ENCODE measurements around the gene ZNF283.

The ZNF283 gene

DNA sequence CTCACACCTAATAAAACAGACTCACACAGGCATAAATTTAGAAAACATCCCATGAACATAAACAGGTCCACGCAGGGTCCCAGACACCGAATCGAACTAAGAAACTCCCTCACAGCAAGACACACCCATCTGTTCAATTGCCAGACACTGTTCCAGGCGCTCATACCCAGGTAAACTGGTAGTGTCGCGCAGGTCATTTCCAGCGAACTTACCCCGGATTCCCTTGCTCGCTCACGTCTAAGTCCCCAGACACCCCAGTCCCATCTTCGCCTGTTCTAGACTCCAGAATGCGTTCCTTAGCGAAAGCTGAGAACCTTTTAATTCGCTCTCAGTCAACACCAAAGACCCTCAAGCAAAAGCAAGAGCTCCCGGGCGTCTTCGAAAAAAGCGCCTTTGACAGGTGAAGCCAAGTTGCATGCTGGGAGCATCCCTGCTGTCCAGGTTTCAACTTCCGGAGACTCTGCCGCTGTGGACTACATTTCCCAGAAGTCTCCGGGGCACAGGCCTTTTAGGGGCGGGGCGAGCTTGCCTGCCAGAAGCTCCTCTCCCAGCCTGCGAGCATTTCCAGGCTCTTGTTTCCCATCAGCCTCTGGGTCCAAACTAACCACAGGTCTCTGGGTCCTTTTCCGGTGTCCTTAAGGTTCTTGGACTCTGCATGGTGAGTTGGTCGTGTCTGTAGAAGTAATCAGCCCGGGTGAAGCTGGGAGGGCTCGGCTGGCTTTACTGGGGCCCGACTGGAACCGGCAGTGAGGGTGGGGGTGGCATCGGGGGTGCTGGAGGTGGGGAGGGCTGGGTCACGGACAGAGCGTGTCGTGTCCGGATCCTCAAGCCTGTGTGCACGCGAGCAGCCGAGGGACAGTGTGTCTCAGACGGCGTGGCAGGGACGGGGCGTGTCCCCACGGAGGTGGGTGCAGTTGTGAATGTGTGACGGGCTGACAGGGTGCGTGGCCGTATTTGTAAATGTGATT lies at the start of gene ZNF283:
Gene ZNF283 (plus strand): TSS at position 535 of the 968 bp plus-strand sequence. CDS start 6,184 bp downstream, outside the sequence.
- H3K27ac Mint-ChIP-seq, result peak within 1 kb of the TSS; percentile 72 to 91 (median 89)
- TF ChIP-seq, protein P1, sequence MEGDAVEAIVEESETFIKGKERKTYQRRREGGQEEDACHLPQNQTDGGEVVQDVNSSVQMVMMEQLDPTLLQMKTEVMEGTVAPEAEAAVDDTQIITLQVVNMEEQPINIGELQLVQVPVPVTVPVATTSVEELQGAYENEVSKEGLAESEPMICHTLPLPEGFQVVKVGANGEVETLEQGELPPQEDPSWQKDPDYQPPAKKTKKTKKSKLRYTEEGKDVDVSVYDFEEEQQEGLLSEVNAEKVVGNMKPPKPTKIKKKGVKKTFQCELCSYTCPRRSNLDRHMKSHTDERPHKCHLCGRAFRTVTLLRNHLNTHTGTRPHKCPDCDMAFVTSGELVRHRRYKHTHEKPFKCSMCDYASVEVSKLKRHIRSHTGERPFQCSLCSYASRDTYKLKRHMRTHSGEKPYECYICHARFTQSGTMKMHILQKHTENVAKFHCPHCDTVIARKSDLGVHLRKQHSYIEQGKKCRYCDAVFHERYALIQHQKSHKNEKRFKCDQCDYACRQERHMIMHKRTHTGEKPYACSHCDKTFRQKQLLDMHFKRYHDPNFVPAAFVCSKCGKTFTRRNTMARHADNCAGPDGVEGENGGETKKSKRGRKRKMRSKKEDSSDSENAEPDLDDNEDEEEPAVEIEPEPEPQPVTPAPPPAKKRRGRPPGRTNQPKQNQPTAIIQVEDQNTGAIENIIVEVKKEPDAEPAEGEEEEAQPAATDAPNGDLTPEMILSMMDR (IDR thresholded peaks at IDR 0.05; ENCODE audit: unreplicated experiment in 3 of 3), result no peak
- H3K4me3 Mint-ChIP-seq, result peak within 1 kb of the TSS; percentile 90 to 100 (median 98)
- H3K27me3 Mint-ChIP-seq (ENCODE audit: low read depth), result peaks cover 15% of the 10 kb centered on the region
- peaks cover 46% of the 10 kb centered on the region for H3K36me3 Mint-ChIP-seq (ENCODE audit: low read depth)
- H3K4me1 Mint-ChIP-seq, result peaks cover 15% of the 10 kb centered on the region
- peaks cover 21% of the 10 kb centered on the region for H3K9me3 Mint-ChIP-seq

DNA sequence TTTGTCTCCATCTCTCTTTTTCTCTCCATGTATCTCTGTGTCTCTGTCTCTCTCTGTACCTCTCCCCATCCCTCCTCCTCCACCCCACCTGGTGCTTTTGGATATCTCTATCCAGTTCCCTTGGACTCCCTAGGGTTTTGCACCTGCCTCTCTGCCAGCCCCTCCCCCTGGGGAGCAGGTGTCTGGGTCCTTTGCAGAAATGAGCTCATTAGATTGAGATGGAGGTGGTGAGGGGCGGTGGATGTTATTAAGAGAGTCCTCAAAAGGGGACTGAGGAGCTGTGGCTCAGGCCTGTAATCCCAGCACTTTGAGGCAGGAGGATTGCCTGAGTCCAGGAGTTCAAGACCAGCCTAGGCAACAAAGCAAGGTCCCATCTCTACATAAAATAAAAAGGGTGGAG lies 48.5 kb upstream of the ZNF283 start:
- H3K27ac Mint-ChIP-seq, result no peak overlapping the region
- no peaks in the 10 kb centered on the region for H3K36me3 Mint-ChIP-seq (ENCODE audit: low read depth)
- peaks cover 33% of the 10 kb centered on the region for H3K27me3 Mint-ChIP-seq (ENCODE audit: low read depth)
- H3K4me1 Mint-ChIP-seq, result peaks cover 18% of the 10 kb centered on the region
- H3K9me3 Mint-ChIP-seq, result no peaks in the 10 kb centered on the region
- TF ChIP-seq, protein P1 (IDR thresholded peaks at IDR 0.05; ENCODE audit: unreplicated experiment in 3 of 3), result no peak
- H3K4me3 Mint-ChIP-seq, result no peak overlapping the region

DNA sequence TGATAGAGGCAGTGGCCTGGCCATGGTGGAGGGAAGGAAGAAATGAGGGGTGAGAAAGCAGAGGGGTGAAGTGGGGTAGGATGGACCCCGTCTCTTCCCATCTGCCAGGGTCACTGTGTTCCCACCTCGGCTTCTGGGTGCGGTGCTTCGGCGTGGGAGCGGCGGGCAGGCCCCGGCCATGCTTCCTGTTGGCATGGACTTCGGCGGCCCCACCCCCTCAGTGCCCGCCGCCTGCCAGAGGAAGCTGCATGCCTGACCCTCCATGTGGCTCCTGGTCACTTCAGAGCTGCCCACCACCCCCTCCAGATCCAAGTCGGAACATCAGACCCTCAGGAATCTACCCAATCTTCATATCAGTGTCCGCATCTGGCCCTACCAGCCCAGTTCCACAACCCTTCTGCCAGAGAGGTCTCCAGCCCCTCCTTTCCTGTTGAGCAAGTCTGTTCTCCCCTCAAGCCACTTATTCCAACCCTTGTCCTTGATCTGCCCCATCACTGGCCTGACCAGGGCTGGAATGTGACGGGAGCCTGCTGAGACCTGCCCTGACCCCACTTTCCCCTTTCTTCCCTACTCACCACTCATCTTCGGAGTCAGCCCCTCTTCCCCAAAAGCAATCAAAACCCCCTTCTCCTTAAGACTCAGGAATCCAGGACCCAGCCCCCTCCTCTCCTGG lies 47.8 kb upstream of the ZNF283 start:
- H3K4me3 Mint-ChIP-seq, result no peak overlapping the region
- no peak overlapping the region for H3K27ac Mint-ChIP-seq
- peaks cover 15% of the 10 kb centered on the region for H3K4me1 Mint-ChIP-seq
- peaks cover 28% of the 10 kb centered on the region for H3K27me3 Mint-ChIP-seq (ENCODE audit: low read depth)
- no peaks in the 10 kb centered on the region for H3K36me3 Mint-ChIP-seq (ENCODE audit: low read depth)
- TF ChIP-seq, protein P1 (IDR thresholded peaks at IDR 0.05; ENCODE audit: unreplicated experiment in 3 of 3), result no peak
- H3K9me3 Mint-ChIP-seq, result no peaks in the 10 kb centered on the region

DNA sequence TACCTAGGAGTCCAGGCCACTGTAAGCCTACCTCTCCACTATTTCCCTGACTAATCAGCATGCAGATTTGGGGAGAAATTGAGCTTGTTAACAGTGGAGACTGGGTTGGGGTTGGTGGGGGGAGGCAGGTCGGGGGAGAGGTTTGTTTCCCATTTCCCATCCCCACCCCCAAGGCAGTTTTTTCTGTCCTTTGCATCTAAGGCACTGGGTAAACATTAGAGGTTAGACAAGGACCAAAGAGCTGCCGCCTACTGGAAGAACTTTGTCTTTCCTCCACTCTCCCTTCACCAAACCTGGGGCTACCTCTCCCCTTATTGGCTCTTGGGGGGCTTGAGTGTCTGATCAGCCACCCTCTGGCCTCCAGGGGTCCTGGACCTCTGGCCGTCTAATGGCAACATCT lies 47.3 kb upstream of the ZNF283 start:
- Mint-ChIP-seq H3K27me3 (ENCODE audit: low read depth) (peaks cover 25% of the 10 kb centered on the region), H3K36me3 (ENCODE audit: low read depth) (no peaks in the 10 kb centered on the region), H3K4me3 (no peak overlapping the region), H3K27ac (no peak overlapping the region), H3K9me3 (no peaks in the 10 kb centered on the region), H3K4me1 (peaks cover 12% of the 10 kb centered on the region)
- TF ChIP-seq, protein P1 (IDR thresholded peaks at IDR 0.05; ENCODE audit: unreplicated experiment in 3 of 3), result no peak

DNA sequence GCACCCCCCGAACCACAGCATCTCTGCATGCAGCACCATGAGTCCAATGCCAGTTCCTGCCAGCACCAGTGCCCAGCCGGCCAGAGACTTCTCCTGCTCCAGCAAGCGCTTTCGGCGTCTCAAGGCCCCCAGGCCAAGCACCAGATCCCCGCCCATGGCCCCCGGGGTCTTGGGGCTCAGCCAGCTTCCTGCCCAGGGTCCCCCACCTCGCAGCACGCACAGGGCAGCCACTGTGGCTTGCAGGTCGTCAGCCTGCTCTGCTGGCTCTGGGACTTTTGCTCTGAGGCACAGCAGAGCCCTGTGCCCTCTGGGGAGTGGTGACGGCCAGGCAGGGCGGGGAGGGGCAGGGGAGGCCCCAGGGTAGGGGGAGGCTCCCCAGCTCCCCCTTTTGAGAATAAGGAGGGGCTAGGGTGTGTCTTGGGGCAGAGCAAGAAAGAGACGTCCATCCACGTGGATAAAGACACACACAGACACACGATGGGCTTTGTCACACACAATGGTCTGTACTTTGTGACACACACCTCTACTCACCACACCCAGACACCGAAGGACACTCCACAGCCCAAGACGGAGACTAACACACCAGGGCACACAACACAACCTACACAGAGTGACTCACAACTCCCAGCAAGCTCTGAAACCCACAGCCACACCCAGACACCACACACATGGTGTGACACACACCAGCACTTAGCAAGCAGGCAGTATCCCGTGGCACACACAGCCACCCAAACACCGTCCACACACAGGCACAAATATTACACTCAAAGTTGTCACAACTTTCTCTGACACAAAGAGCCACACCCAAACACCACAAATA lies 46.2 kb upstream of the ZNF283 start, which contains the start of gene KCNN4:
Gene KCNN4 (minus strand): TSS at position 268 of the 820 bp plus-strand sequence. CDS start 112 bp downstream, at position 156.
- Mint-ChIP-seq H3K27me3 (ENCODE audit: low read depth) (peaks cover 14% of the 10 kb centered on the region), H3K27ac (no peak within 1 kb of the TSS), H3K9me3 (no peaks in the 10 kb centered on the region), H3K4me1 (peaks cover 10% of the 10 kb centered on the region), H3K36me3 (ENCODE audit: low read depth) (no peaks in the 10 kb centered on the region), H3K4me3 (no peak within 1 kb of the TSS)
- TF ChIP-seq, protein P1 (IDR thresholded peaks at IDR 0.05; ENCODE audit: unreplicated experiment in 3 of 3), result no peak

Data from nephron (organoid).